GM23248 (cell line): Measurements from ENCODE around the gene BPIFB6.

Source experiments
- EZH2 ChIP-seq: fragments of 200-600 bp; sonication (generic); IDR thresholded peaks from 2 replicates; pipeline ENCODE4 v1.6.1; 2018; ENCODE audit warnings: antibody characterized with exemption, mild to moderate bottlenecking; ENCODE audit not compliant: insufficient read depth, poor library complexity, severe bottlenecking
- EZH2phosphoT487 ChIP-seq: fragments of 200-600 bp; sonication (generic); IDR thresholded peaks from 2 replicates; pipeline ENCODE4 v1.6.1; 2018; ENCODE audit warnings: antibody characterized with exemption, moderate library complexity, mild to moderate bottlenecking, low read depth; ENCODE audit not compliant: insufficient read depth

DNA sequence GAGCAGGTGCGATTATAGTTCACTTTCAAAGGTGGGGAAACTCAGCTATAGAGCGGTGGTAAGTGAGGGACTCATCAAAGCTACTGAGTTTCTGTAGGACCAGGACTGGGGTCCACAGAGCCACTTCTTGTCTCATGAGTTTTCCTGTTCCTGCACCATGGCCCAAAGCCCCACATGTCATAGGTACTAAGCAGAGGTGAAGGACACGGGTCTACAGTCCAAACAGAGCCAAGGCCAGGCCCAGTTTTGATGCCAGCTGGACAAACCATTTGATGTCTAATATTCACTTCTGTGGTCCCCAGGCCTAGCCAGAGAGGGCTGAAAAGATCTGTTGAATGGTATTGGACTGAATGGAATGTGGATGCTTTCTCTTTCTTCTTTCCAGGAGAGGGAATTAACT, 11.0 kb downstream of the BPIFB6 start:
- TF ChIP-seq EZH2, result no peak
- TF ChIP-seq EZH2phosphoT487, result no peak
